Measurements from ENCODE around the gene NPEPPS. TPM values are rescaled to one million over a fixed set of nuclear protein-coding genes. Genes with fewer than 3 reads are reported as not detected.
A peak's percentile ranks its signal among the peaks of the same experiment; 100 is the strongest.

The NPEPPS gene
- total and polyA plus RNA-seq, 2 of the 13 experiments (the other 11 are each of a cell fraction or from before 2014, with no cell fraction given): 53.5 to 127 TPM

DNA sequence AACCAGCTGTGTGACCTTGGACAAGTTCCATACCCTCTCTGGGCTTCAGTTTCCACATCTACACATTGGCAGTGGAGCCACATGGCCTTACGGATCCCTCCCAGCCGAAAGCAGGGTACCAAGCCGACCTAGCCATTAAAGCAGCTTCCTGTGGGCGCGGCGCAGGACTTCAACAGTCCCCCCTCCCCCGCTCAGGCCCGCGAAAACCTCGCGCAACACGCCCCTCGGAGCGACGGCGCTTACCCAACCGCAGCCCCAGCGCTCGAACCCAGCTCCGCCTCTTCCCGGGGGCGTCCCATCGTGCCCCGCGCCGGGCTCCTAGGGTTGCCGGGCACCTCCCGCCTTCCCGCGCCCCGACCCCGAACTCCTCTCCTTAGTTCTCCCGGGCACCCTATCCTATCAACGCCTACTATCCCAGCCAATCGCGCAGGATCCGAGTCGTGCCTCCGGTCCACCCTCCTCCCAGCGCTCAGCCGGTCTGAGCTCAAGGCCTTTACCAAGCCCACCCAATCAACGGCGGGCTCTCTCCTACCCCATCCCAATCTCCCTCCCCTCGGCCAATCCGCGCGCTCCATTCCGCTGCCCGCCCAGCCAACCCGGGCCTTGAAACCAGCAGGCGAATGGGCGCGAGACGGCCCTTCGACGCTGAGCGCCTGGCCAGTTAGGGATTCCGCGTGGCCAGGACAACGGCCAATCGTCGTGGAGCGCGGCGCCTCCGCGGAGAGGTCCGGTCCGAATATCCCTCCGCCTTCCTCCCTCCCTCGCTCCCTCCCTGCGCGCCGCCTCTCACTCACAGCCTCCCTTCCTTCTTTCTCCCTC is 118.5 kb downstream of the NPEPPS start, which contains the start of gene KPNB1 (continued):
- TF ChIP-seq MXD3 (CRISPR knock-in tag; IDR thresholded peaks at IDR 0.05) (peak; percentile 80), HOXA9 (CRISPR knock-in tag; IDR thresholded peaks at IDR 0.05; ENCODE audit: borderline replicate concordance) (peak; percentile 93)

DNA sequence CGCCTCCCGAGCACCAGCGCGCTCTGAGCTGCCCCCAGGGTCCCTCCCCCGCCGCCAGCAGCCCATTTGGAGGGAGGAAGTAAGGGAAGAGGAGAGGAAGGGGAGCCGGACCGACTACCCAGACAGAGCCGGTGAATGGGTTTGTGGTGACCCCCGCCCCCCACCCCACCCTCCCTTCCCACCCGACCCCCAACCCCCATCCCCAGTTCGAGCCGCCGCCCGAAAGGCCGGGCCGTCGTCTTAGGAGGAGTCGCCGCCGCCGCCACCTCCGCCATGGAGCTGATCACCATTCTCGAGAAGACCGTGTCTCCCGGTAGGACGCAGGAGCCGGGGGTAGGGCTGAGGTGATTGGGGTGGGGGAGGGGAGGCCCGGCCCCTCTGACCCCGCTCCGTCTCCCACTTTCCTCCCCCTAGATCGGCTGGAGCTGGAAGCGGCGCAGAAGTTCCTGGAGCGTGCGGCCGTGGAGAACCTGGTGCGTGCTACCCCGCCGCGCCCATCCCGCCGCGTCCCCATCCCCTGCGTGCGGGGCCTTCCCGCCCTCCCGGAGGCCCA is 119.1 kb downstream of the NPEPPS start:
- Histone ChIP-seq H3K27me3 (ENCODE audit: control insufficient read depth in 1 of 2, insufficient read depth in 2 of 2, low read length in 2 of 2) (no peaks in the 10 kb centered on the region; a peak in 1 of 5 replicates), H3K4me2 (ENCODE audit: low read depth, low read length) (peak overlapping the region; percentile 47; the same call in 1 of the 2 replicates), H3K4me1 (ENCODE audit: insufficient read depth, low read length) (peaks cover 59% of the 10 kb centered on the region), H3K27ac (ENCODE audit: extremely low read length, insufficient read depth, low read length) (peak overlapping the region; percentile 74), H3K9ac (ENCODE audit: insufficient read depth, low read depth, low read length) (peak overlapping the region; percentile 72), H3K36me3 (replicated peaks in 1 of 2; ENCODE audit: control insufficient read depth in 1 of 2, insufficient read depth in 2 of 2, low read length in 2 of 2) (peaks cover 17 to 28% of the 10 kb centered on the region in 2 experiments), H3K79me2 (ENCODE audit: insufficient read depth, low read length) (peaks cover 47% of the 10 kb centered on the region), H3K4me3 (replicated peaks in 1 of 3; ENCODE audit: insufficient read depth in 1 of 3, low read depth in 2 of 3, low read length in 3 of 3) (peak overlapping the region; percentile 68 to 94 (median 83); a peak in 4 of 6 replicates), H3K9me3 (ENCODE audit: low read length) (no peaks in the 10 kb centered on the region), H4K20me1 (ENCODE audit: insufficient read depth, low read length) (peaks cover 11% of the 10 kb centered on the region; the same call in 1 of the 2 replicates), H2AFZ (ENCODE audit: low read length) (no peak overlapping the region)
- POLR2A ChIA-PET: interaction anchor here (0.5 to 6.7 kb wide), 31 partner anchors 7 to 1467 kb away, joined by 3 to 59 read pairs (median 4); partner anchors contain the start of genes CDC27, CDK5RAP3, EFCAB13 and LRRC46
- FAIRE-seq: no peak
- intact Hi-C loops (cut with micrococcal nuclease; ENCODE audit: unreplicated experiment): loop anchor here (1.0 to 5.0 kb wide), 3 partner anchors 15 to 37 kb away; no protein-coding TSS in a partner anchor
- peak; percentile 41 for ATAC-seq
- 2% methylated on average over 32 of the region's 48 CpGs for WGBS (ENCODE audit: low lambda C conversion rate)
- no TSS peak for BruUV-seq (replicated peaks)
- in situ Hi-C loops (cut with HindIII; ENCODE audit: extremely low pct_ligation_motif_present, low pct_unique_long_range_greater_than_20kb): no loop called here
- CTCF ChIA-PET (ENCODE audit: low intra/inter-chr PET ratio, low total read pairs): no interaction called here
- no peak for DNase-seq (ENCODE audit: low spot score)
- peak; percentile 53 to 71 for TF ChIP-seq POLR2A (IDR thresholded peaks at IDR 0.05; ENCODE audit: insufficient read depth in 1 of 2, low read depth in 2 of 2, low read length in 2 of 2)
- TF ChIP-seq NRL (CRISPR knock-in tag; IDR thresholded peaks at IDR 0.05; ENCODE audit: borderline replicate concordance): peak; percentile 14; the same call in 1 of the 2 replicates
- TF ChIP-seq KMT2A (CRISPR knock-in tag; IDR thresholded peaks at IDR 0.05): no peak
- no peak for TF ChIP-seq ZNF552 (CRISPR knock-in tag; IDR thresholded peaks at IDR 0.05; ENCODE audit: borderline replicate concordance)
- TF ChIP-seq ZNF780A (CRISPR knock-in tag; IDR thresholded peaks at IDR 0.05): no peak; the same call in 1 of the 2 replicates
- TF ChIP-seq ZNF3 (CRISPR knock-in tag; IDR thresholded peaks at IDR 0.05): 0 out of 2 replicates have a peak, but pooled peaks have one; percentile 43
- TF ChIP-seq ZNF230 (CRISPR knock-in tag; IDR thresholded peaks at IDR 0.05): no peak
- TF ChIP-seq ZNF350 (CRISPR knock-in tag; IDR thresholded peaks at IDR 0.05; ENCODE audit: borderline replicate concordance, low read depth): no peak
- TF ChIP-seq HNRNPK (IDR thresholded peaks at IDR 0.05; ENCODE audit: low read depth, low read length, poor library complexity, severe bottlenecking): peak; percentile 100
- no peak for TF ChIP-seq ZNF839 (CRISPR knock-in tag; IDR thresholded peaks at IDR 0.05; ENCODE audit: borderline replicate concordance)
- TF ChIP-seq MTERF4 (CRISPR knock-in tag; IDR thresholded peaks at IDR 0.05): no peak; the same call in 1 of the 2 replicates
- no peak for TF ChIP-seq XBP1 (CRISPR knock-in tag; IDR thresholded peaks at IDR 0.05)
- no peak for TF ChIP-seq RNF2 (conservative IDR thresholded peaks at IDR 0.05; ENCODE audit: low read depth)
